Peyer's patch (tissue), 4 donors: Measurements from ENCODE around the gene TMEM87B.

ENCODE experiments used
- POLR2A ChIP-seq, 2 donors: fragments of 450-650 bp; IDR thresholded peaks; one replicate each; pipeline ENCODE4 v1.5.1; 2017; ENCODE audit warnings: antibody characterized with exemption in 2 of 2, mild to moderate bottlenecking in 2 of 2, moderate library complexity in 2 of 2
- TF ChIP-seq, protein P1 (sequence below), 6 experiments: fragments of 450-650 bp in 4 of 6; fragments of 200-600 bp in 2 of 6; sonication (generic) in 1 of 6; IDR thresholded peaks; one replicate each; pipeline ENCODE4 v1.5.1; 2017 to 2019; ENCODE audit warnings: antibody characterized with exemption in 6 of 6, mild to moderate bottlenecking in 3 of 6, moderate library complexity in 1 of 6

DNA sequence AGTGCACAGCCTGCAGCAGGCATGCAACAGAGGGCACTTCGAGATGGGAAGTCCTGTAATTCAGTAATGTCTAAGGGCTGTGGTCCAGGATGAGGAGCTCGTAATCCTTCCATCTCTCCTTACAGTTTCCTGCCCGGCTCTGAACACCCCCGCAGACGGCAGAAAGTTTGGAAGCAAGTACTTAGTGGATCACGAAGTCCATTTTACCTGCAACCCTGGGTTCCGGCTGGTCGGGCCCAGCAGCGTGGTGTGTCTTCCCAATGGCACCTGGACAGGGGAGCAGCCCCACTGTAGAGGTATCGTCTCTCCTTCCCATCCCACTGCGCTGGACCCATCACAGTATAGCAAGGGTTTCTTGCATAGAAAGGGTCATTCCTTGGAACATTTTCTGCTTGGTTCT, 109.8 kb downstream of the TMEM87B start:
- TF ChIP-seq, protein P1, sequence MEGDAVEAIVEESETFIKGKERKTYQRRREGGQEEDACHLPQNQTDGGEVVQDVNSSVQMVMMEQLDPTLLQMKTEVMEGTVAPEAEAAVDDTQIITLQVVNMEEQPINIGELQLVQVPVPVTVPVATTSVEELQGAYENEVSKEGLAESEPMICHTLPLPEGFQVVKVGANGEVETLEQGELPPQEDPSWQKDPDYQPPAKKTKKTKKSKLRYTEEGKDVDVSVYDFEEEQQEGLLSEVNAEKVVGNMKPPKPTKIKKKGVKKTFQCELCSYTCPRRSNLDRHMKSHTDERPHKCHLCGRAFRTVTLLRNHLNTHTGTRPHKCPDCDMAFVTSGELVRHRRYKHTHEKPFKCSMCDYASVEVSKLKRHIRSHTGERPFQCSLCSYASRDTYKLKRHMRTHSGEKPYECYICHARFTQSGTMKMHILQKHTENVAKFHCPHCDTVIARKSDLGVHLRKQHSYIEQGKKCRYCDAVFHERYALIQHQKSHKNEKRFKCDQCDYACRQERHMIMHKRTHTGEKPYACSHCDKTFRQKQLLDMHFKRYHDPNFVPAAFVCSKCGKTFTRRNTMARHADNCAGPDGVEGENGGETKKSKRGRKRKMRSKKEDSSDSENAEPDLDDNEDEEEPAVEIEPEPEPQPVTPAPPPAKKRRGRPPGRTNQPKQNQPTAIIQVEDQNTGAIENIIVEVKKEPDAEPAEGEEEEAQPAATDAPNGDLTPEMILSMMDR (IDR thresholded peaks at IDR 0.05), result no peak
- no peak for TF ChIP-seq POLR2A (IDR thresholded peaks at IDR 0.05)
